Measurements from ENCODE around the gene LTBP1.

DNA sequence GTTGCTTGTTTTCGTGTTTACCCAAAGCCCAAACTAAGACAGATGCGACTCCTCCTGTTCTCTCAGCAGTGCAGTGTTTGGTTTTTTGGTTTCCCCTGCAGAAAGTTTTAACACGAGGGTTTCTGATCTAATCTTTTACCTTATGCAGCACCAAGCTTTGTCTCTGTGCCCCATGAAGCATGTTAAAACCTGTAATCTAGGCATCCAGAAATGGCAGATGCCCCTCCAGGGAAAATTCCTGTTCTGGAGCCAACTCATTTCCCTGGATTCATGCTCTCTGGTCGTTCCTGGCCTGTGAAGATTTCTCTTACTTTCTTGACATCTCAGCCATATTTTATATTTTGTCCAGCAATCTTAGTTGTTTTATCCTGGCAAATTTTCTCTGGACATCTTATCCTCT, 91.5 kb downstream of the LTBP1 start:
- no peak for TF ChIP-seq POLR2A (IDR thresholded peaks at IDR 0.05)
- TF ChIP-seq, protein P1, sequence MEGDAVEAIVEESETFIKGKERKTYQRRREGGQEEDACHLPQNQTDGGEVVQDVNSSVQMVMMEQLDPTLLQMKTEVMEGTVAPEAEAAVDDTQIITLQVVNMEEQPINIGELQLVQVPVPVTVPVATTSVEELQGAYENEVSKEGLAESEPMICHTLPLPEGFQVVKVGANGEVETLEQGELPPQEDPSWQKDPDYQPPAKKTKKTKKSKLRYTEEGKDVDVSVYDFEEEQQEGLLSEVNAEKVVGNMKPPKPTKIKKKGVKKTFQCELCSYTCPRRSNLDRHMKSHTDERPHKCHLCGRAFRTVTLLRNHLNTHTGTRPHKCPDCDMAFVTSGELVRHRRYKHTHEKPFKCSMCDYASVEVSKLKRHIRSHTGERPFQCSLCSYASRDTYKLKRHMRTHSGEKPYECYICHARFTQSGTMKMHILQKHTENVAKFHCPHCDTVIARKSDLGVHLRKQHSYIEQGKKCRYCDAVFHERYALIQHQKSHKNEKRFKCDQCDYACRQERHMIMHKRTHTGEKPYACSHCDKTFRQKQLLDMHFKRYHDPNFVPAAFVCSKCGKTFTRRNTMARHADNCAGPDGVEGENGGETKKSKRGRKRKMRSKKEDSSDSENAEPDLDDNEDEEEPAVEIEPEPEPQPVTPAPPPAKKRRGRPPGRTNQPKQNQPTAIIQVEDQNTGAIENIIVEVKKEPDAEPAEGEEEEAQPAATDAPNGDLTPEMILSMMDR (IDR thresholded peaks at IDR 0.05) = no peak

Measured in adrenal gland (tissue), 5 donors.